ENCODE data around the gene HSD11B2. TPM values are rescaled to one million over a fixed set of nuclear protein-coding genes. Genes with fewer than 3 reads are reported as not detected.

The HSD11B2 gene
- total and polyA plus RNA-seq, 2 donors (not counting 3 experiments of a cell fraction or from before 2014, with no cell fraction given), result 0.10 TPM; not detected in 1

DNA sequence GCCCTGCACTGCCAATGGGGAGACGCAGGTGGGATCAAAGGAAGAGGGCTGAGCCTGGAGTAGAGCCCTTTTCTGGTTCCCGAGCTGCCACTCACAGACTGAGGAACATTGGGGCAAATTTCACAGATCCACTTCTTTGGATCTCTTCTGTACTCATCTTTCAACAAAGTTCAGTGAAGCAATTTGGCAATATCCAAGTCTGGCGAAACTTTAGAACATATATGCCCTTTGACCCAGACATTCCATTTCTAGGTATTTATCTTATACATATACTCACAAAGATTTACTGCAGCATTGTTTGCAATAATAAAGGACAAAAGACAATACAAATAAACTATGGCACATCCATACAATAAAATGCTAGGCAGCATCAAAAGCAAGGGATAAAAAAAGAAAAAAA, 19.6 kb upstream of the HSD11B2 start:
- Histone ChIP-seq H3K9me1 (replicated peaks; ENCODE audit: control insufficient read depth, extremely low read depth, insufficient read depth, low read length) (no peaks in the 10 kb centered on the region), H3K4me3 (replicated peaks in 1 of 3; ENCODE audit: insufficient read depth in 1 of 3, low read depth in 1 of 3, low read length in 3 of 3) (no peak overlapping the region), H3K4me2 (ENCODE audit: insufficient read depth, low read length) (no peak overlapping the region), H3K79me2 (ENCODE audit: control insufficient read depth, insufficient read depth, low read length) (peaks cover 2% of the 10 kb centered on the region), H3K27me3 (ENCODE audit: control insufficient read depth in 2 of 2, insufficient read depth in 2 of 2, low read length in 2 of 2) (no peaks in the 10 kb centered on the region), H4K20me1 (replicated peaks; ENCODE audit: control insufficient read depth, extremely low read depth, insufficient read depth, low read length) (no peaks in the 10 kb centered on the region), H3K9me3 (replicated peaks; ENCODE audit: control insufficient read depth, insufficient read depth, low read length) (no peaks in the 10 kb centered on the region), H2AFZ (ENCODE audit: low read depth, low read length) (no peak overlapping the region), H3K27ac (ENCODE audit: insufficient read depth, low read depth, low read length) (no peak overlapping the region), H3K9ac (replicated peaks; ENCODE audit: extremely low read depth, insufficient read depth, low read length) (no peak overlapping the region), H3K36me3 (ENCODE audit: control insufficient read depth in 2 of 2, extremely low read depth in 1 of 2, insufficient read depth in 2 of 2, low read length in 2 of 2) (no peaks in the 10 kb centered on the region), H3K4me1 (ENCODE audit: control insufficient read depth, extremely low read depth, insufficient read depth, low read length) (peaks cover 24% of the 10 kb centered on the region)
- DNase-seq (ENCODE audit: low read depth, low spot score), result no peak
- no peak for FAIRE-seq
- TF ChIP-seq, protein P1, sequence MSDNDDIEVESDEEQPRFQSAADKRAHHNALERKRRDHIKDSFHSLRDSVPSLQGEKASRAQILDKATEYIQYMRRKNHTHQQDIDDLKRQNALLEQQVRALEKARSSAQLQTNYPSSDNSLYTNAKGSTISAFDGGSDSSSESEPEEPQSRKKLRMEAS (IDR thresholded peaks at IDR 0.05; ENCODE audit: insufficient read depth, insufficient read length), result no peak
- TF ChIP-seq POLR2A (IDR thresholded peaks at IDR 0.05; ENCODE audit: low read depth, low read length) (no peak), EZH2 (IDR thresholded peaks at IDR 0.05; ENCODE audit: borderline replicate concordance, low read depth, low read length, severe bottlenecking) (no peak), JUN (IDR thresholded peaks at IDR 0.05; ENCODE audit: borderline replicate concordance, insufficient read depth, insufficient read length, low read depth) (no peak), GATA2 (IDR thresholded peaks at IDR 0.05; ENCODE audit: insufficient read depth, insufficient read length, low read depth, low read length) (no peak)
- ChIA-PET CTCF (interaction anchor here (1.6 to 5.6 kb wide), 3 partner anchors 12 to 17 kb away, joined by 3 to 35 read pairs (median 15); no protein-coding TSS in a partner anchor), POLR2A (no interaction called here)
- BruUV-seq (replicated peaks), result no TSS peak
- intact Hi-C loops (cut with micrococcal nuclease), result no loop called here
- dilution Hi-C loops (cut with MboI; ENCODE audit: extremely low pct_ligation_motif_present, low sequenced_read_pairs), result no loop called here

DNA sequence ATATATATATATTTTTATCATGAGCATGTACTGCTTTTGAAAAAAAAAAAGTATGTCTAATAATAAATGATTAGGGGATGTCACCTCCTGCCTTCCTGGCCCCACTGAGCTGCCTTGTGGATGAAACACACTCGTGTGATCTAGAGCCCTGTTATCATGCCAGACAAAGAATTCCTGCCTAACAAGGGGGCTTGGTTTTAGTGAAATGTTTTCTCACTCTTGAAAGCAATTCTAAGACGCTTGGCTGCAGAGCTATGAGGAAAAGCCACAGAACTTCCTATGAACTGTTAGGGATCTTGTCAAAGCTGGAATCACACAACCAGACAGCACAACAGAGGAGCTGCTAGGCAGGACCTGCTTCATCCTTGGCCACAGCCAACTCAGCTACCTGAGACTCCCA, 18.6 kb upstream of the HSD11B2 start:
- H3K27ac ChIP-seq (ENCODE audit: insufficient read depth, low read depth, low read length), result no peak overlapping the region
- no peak overlapping the region for H2AFZ ChIP-seq (ENCODE audit: low read depth, low read length)
- FAIRE-seq (no peak), DNase-seq (ENCODE audit: low read depth, low spot score) (no peak)
- no peaks in the 10 kb centered on the region for H3K9me3 ChIP-seq (replicated peaks; ENCODE audit: control insufficient read depth, insufficient read depth, low read length)
- H4K20me1 ChIP-seq (replicated peaks; ENCODE audit: control insufficient read depth, extremely low read depth, insufficient read depth, low read length), result no peaks in the 10 kb centered on the region
- peaks cover 2% of the 10 kb centered on the region for H3K79me2 ChIP-seq (ENCODE audit: control insufficient read depth, insufficient read depth, low read length)
- H3K9me1 ChIP-seq (replicated peaks; ENCODE audit: control insufficient read depth, extremely low read depth, insufficient read depth, low read length), result no peaks in the 10 kb centered on the region
- H3K36me3 ChIP-seq (ENCODE audit: control insufficient read depth in 2 of 2, extremely low read depth in 1 of 2, insufficient read depth in 2 of 2, low read length in 2 of 2), result no peaks in the 10 kb centered on the region
- TF ChIP-seq EZH2 (IDR thresholded peaks at IDR 0.05; ENCODE audit: borderline replicate concordance, low read depth, low read length, severe bottlenecking) (no peak), MYC (IDR thresholded peaks at IDR 0.05; ENCODE audit: low read depth, low read length) (no peak), POLR2A (IDR thresholded peaks at IDR 0.05; ENCODE audit: low read depth, low read length) (no peak), GATA2 (IDR thresholded peaks at IDR 0.05; ENCODE audit: insufficient read depth, insufficient read length, low read depth, low read length) (no peak), JUN (IDR thresholded peaks at IDR 0.05; ENCODE audit: borderline replicate concordance, insufficient read depth, insufficient read length, low read depth) (no peak), FOS (IDR thresholded peaks at IDR 0.05; ENCODE audit: borderline replicate concordance, insufficient read depth, low read length) (no peak), POLR2AphosphoS5 (IDR thresholded peaks at IDR 0.05; ENCODE audit: insufficient read depth, low read depth, low read length) (no peak)
- TF ChIP-seq, protein P2, sequence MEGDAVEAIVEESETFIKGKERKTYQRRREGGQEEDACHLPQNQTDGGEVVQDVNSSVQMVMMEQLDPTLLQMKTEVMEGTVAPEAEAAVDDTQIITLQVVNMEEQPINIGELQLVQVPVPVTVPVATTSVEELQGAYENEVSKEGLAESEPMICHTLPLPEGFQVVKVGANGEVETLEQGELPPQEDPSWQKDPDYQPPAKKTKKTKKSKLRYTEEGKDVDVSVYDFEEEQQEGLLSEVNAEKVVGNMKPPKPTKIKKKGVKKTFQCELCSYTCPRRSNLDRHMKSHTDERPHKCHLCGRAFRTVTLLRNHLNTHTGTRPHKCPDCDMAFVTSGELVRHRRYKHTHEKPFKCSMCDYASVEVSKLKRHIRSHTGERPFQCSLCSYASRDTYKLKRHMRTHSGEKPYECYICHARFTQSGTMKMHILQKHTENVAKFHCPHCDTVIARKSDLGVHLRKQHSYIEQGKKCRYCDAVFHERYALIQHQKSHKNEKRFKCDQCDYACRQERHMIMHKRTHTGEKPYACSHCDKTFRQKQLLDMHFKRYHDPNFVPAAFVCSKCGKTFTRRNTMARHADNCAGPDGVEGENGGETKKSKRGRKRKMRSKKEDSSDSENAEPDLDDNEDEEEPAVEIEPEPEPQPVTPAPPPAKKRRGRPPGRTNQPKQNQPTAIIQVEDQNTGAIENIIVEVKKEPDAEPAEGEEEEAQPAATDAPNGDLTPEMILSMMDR (IDR thresholded peaks at IDR 0.05; ENCODE audit: extremely low read depth in 1 of 2, insufficient read depth in 1 of 2, low read depth in 1 of 2, low read length in 2 of 2), result no peak
- TF ChIP-seq, protein P1 (IDR thresholded peaks at IDR 0.05; ENCODE audit: insufficient read depth, insufficient read length), result no peak
- no peaks in the 10 kb centered on the region for H3K27me3 ChIP-seq (ENCODE audit: control insufficient read depth in 2 of 2, insufficient read depth in 2 of 2, low read length in 2 of 2)
- peaks cover 16% of the 10 kb centered on the region for H3K4me1 ChIP-seq (ENCODE audit: control insufficient read depth, extremely low read depth, insufficient read depth, low read length)
- no peak overlapping the region for H3K4me2 ChIP-seq (ENCODE audit: insufficient read depth, low read length)
- dilution Hi-C loops (cut with MboI; ENCODE audit: extremely low pct_ligation_motif_present, low sequenced_read_pairs), result no loop called here
- POLR2A ChIA-PET, result no interaction called here
- CTCF ChIA-PET, result interaction anchor here (0.9 to 5.6 kb wide), 5 partner anchors 11 to 152 kb away, joined by 3 to 35 read pairs (median 3); partner anchors contain the start of gene HSD11B2
- no peak overlapping the region for H3K4me3 ChIP-seq (replicated peaks in 1 of 3; ENCODE audit: insufficient read depth in 1 of 3, low read depth in 1 of 3, low read length in 3 of 3)
- intact Hi-C loops (cut with micrococcal nuclease), result no loop called here
- no peak overlapping the region for H3K9ac ChIP-seq (replicated peaks; ENCODE audit: extremely low read depth, insufficient read depth, low read length)
- BruUV-seq (replicated peaks), result no TSS peak
